WTC11 (cell line): Measurements from ENCODE around the gene OR56B4.

Source experiments
- JUN ChIP-seq: sonication (generic); formaldehyde crosslinking; IDR thresholded peaks from 2 replicates; pipeline ENCODE4 v1.8.0; 2023; ENCODE audit warnings: mild to moderate bottlenecking, missing genetic modification reagents
- NR3C1 ChIP-seq: sonication (generic); formaldehyde crosslinking; conservative IDR thresholded peaks from 2 replicates; pipeline ENCODE4 v1.8.1; 2023; ENCODE audit warnings: low read depth, mild to moderate bottlenecking, missing genetic modification reagents
- SP1 ChIP-seq: sonication (generic); formaldehyde crosslinking; conservative IDR thresholded peaks from 2 replicates; pipeline ENCODE4 v1.8.1; 2022; ENCODE audit warnings: missing genetic modification reagents
- TF ChIP-seq, protein P1 (sequence below): fragments of 200-600 bp; IDR thresholded peaks from 2 replicates; pipeline ENCODE4 v1.8.0; 2022; ENCODE audit warnings: antibody characterized with exemption

DNA sequence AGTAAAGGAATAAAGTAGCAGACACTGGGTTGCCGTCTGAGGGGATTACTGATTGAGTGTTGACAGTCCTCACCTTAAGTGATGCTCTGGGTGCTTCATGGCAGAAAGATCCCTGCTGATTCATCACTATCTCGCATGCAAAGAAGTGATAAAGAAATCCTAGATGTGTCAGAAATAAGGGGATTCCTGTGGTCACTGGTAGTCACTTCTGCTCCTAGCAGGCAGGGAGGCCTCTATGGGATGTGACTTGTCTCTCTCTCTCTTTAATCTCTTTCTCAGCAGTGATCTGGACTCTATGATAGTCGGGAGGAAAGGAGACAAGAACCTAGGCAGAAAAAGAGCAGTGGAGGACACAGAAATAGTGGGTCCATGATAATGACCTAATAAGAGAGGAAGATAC lies 46.0 kb upstream of the OR56B4 start:
- TF ChIP-seq NR3C1 (CRISPR knock-in tag) = no peak
- TF ChIP-seq, protein P1, sequence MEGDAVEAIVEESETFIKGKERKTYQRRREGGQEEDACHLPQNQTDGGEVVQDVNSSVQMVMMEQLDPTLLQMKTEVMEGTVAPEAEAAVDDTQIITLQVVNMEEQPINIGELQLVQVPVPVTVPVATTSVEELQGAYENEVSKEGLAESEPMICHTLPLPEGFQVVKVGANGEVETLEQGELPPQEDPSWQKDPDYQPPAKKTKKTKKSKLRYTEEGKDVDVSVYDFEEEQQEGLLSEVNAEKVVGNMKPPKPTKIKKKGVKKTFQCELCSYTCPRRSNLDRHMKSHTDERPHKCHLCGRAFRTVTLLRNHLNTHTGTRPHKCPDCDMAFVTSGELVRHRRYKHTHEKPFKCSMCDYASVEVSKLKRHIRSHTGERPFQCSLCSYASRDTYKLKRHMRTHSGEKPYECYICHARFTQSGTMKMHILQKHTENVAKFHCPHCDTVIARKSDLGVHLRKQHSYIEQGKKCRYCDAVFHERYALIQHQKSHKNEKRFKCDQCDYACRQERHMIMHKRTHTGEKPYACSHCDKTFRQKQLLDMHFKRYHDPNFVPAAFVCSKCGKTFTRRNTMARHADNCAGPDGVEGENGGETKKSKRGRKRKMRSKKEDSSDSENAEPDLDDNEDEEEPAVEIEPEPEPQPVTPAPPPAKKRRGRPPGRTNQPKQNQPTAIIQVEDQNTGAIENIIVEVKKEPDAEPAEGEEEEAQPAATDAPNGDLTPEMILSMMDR = no peak
- TF ChIP-seq SP1 (CRISPR knock-in tag) = no peak
- no peak for TF ChIP-seq JUN (CRISPR knock-in tag)
